H1 (cell line): ENCODE results near the gene FBXL17. TPM values are rescaled to one million over a fixed set of nuclear protein-coding genes. Genes with fewer than 3 reads are reported as not detected.

Experiments
- CTCF ChIA-PET: fragments of 300-600 bp; sonication (Branson Sonifier 250); formaldehyde crosslinking; loops from one replicate; lab custom pipeline; 2021; ENCODE audit not compliant: partially characterized antibody; lab: Charles Lee
- POLR2A ChIA-PET: fragments of 300-600 bp; sonication (Branson Sonifier 250); formaldehyde crosslinking; loops from one replicate; lab custom pipeline; 2021; ENCODE audit warnings: inconsistent platforms; ENCODE audit not compliant: partially characterized antibody; lab: Charles Lee
- DNase-seq, 2 experiments: peaks; one replicate each; pipeline versions ENCODE4 v3.0.0 to v3.0.0-alpha.2; 2010 to 2022; ENCODE audit warnings: low spot score in 2 of 2, low read depth in 1 of 2, mixed read lengths in 1 of 2
- FAIRE-seq: peaks from 2 replicates; lab custom pipeline; 2011; peaks lifted over from hg19 to GRCh38; lab: Jason Lieb, UNC
- H2AFZ ChIP-seq: 2 replicates; pipeline ENCODE4 v1.8.1; 2012; ENCODE audit warnings: low read length, inconsistent platforms
- H2AK5ac ChIP-seq: 2 replicates; pipeline ENCODE4 v1.6.1; 2013; ENCODE audit warnings: low read depth, low read length
- H2BK120ac ChIP-seq: replicated peaks from 2 replicates; pipeline ENCODE3; 2013; ENCODE audit warnings: low read depth, low read length, inconsistent platforms
- H2BK12ac ChIP-seq: 2 replicates; pipeline ENCODE4 v1.6.1; 2013; ENCODE audit warnings: low read depth, low read length
- H2BK15ac ChIP-seq: 2 replicates; pipeline ENCODE4 v1.6.1; 2013; ENCODE audit warnings: low read length
- H2BK20ac ChIP-seq: 2 replicates; pipeline ENCODE4 v1.6.1; 2013; ENCODE audit warnings: low read length
- H2BK5ac ChIP-seq: 2 replicates; pipeline ENCODE4 v1.6.1; 2013; ENCODE audit warnings: low read depth, low read length
- H3K14ac ChIP-seq: 2 replicates; pipeline ENCODE4 v1.6.1; 2013; ENCODE audit warnings: inconsistent platforms; ENCODE audit not compliant: insufficient read length
- H3K18ac ChIP-seq: 2 replicates; pipeline ENCODE4 v1.6.1; 2013; ENCODE audit warnings: low read length; ENCODE audit errors: extremely low read depth
- H3K23ac ChIP-seq: 2 replicates; pipeline ENCODE4 v1.6.1; 2013; ENCODE audit warnings: inconsistent platforms; ENCODE audit not compliant: insufficient read length
- H3K23me2 ChIP-seq: 2 replicates; pipeline ENCODE4 v1.6.1; 2013; ENCODE audit warnings: low read depth, low read length
- H3K27ac ChIP-seq: 2 replicates; pipeline ENCODE4 v1.6.1; 2011; ENCODE audit warnings: low read depth, low read length, inconsistent platforms
- H3K27me3 ChIP-seq, 4 experiments: replicated peaks in 1 of 4; 1 replicate in 1 of 4; 2 replicates in 3 of 4; pipeline versions ENCODE4 v1.6.1 to v1.8.1; 2011 to 2013; ENCODE audit warnings: low read length in 3 of 4, mild to moderate bottlenecking in 3 of 4, inconsistent platforms in 2 of 4, mixed read lengths in 2 of 4, moderate library complexity in 1 of 4; ENCODE audit not compliant: control insufficient read depth in 3 of 4, insufficient read depth in 3 of 4; ENCODE audit errors: extremely low read depth in 1 of 4
- H3K36me3 ChIP-seq, 4 experiments: 2 replicates each; pipeline versions ENCODE4 v1.6.1 to v1.8.1; 2011 to 2013; ENCODE audit warnings: mild to moderate bottlenecking in 4 of 4, low read length in 3 of 4, moderate library complexity in 2 of 4, control low read depth in 1 of 4, inconsistent platforms in 1 of 4; ENCODE audit not compliant: insufficient read depth in 4 of 4, control insufficient read depth in 2 of 4
- H3K4ac ChIP-seq: replicated peaks from 2 replicates; pipeline ENCODE3; 2013; ENCODE audit warnings: low read length, low read depth, mixed read lengths, inconsistent platforms; ENCODE audit not compliant: insufficient read length
- H3K4me1 ChIP-seq, 4 experiments: replicated peaks in 1 of 4; 1 replicate in 1 of 4; 2 replicates in 3 of 4; pipeline versions ENCODE4 v1.6.1 to v1.8.1; 2011 to 2013; ENCODE audit warnings: low read length in 3 of 4, inconsistent platforms in 2 of 4, mixed read lengths in 1 of 4; ENCODE audit not compliant: insufficient read depth in 4 of 4, control insufficient read depth in 3 of 4
- H3K4me2 ChIP-seq, 2 experiments: 2 replicates each; pipeline versions ENCODE4 v1.6.1 to v1.8.1; 2011 to 2013; ENCODE audit warnings: low read depth in 2 of 2, low read length in 2 of 2, control low read depth in 1 of 2, inconsistent platforms in 1 of 2, mild to moderate bottlenecking in 1 of 2; ENCODE audit not compliant: insufficient read depth in 1 of 2
- H3K4me3 ChIP-seq, 4 experiments: fragments of 200-600, 300-600 bp in 1 of 4; sonication (generic), shearing (Covaris generic), sonication (Bioruptor Twin) in 1 of 4; 2 replicates each; pipeline versions ENCODE4 v1.5.1 to v1.8.1; 2011 to 2016; ENCODE audit warnings: low read length in 4 of 4, low read depth in 3 of 4, control low read depth in 2 of 4, inconsistent platforms in 2 of 4, mild to moderate bottlenecking in 2 of 4, mixed read lengths in 1 of 4, moderate library complexity in 1 of 4; ENCODE audit not compliant: insufficient read depth in 2 of 4; ENCODE audit errors: extremely low read depth in 1 of 4
- H3K56ac ChIP-seq: replicated peaks from 2 replicates; pipeline ENCODE3; 2013; ENCODE audit warnings: low read depth, mild to moderate bottlenecking, mixed read lengths, low read length, inconsistent platforms; ENCODE audit not compliant: insufficient read length
- H3K79me1 ChIP-seq: 2 replicates; pipeline ENCODE4 v1.6.1; 2013; ENCODE audit warnings: low read depth, low read length, control low read depth
- H3K79me2 ChIP-seq, 2 experiments: 2 replicates each; pipeline versions ENCODE4 v1.6.1 to v1.8.1; 2012 to 2013; ENCODE audit warnings: low read length in 2 of 2, mild to moderate bottlenecking in 2 of 2, inconsistent platforms in 1 of 2; ENCODE audit not compliant: insufficient read depth in 2 of 2, control insufficient read depth in 1 of 2
- H3K9ac ChIP-seq, 4 experiments: replicated peaks in 1 of 4; 1 replicate in 1 of 4; 2 replicates in 3 of 4; pipeline versions ENCODE4 v1.6.1 to v1.8.1; 2011 to 2013; ENCODE audit warnings: low read depth in 3 of 4, low read length in 3 of 4, control low read depth in 2 of 4, mild to moderate bottlenecking in 2 of 4, moderate library complexity in 2 of 4, inconsistent platforms in 1 of 4; ENCODE audit errors: extremely low read depth in 1 of 4
- H3K9me3 ChIP-seq, 2 experiments: 2 replicates each; pipeline versions ENCODE4 v1.6.1 to v1.8.1; 2012 to 2013; ENCODE audit warnings: mild to moderate bottlenecking in 2 of 2, moderate library complexity in 2 of 2, control low read depth in 1 of 2, inconsistent platforms in 1 of 2, low read depth in 1 of 2, low read length in 1 of 2, mixed read lengths in 1 of 2; ENCODE audit not compliant: insufficient read depth in 2 of 2
- H4K20me1 ChIP-seq, 2 experiments: replicated peaks in 1 of 2; 2 replicates each; pipeline versions ENCODE3 to v1.8.1; 2011 to 2013; ENCODE audit warnings: inconsistent platforms in 2 of 2, low read length in 2 of 2, mild to moderate bottlenecking in 1 of 2; ENCODE audit not compliant: insufficient read depth in 2 of 2, control insufficient read depth in 1 of 2
- H4K5ac ChIP-seq: 2 replicates; pipeline ENCODE4 v1.6.1; 2013; ENCODE audit warnings: low read length, low read depth, mixed read lengths, inconsistent platforms; ENCODE audit not compliant: insufficient read length
- H4K8ac ChIP-seq: 2 replicates; pipeline ENCODE4 v1.8.0; 2013; ENCODE audit warnings: mild to moderate bottlenecking, moderate library complexity, low read length, inconsistent platforms; ENCODE audit not compliant: insufficient read depth; ENCODE audit errors: extremely low read depth
- H4K91ac ChIP-seq: replicated peaks from 2 replicates; pipeline ENCODE3; 2013; ENCODE audit warnings: low read length, mixed read lengths, inconsistent platforms; ENCODE audit not compliant: insufficient read length
- FOSL1 ChIP-seq: IDR thresholded peaks from 2 replicates; pipeline ENCODE4 v1.6.1; 2011; ENCODE audit warnings: mild to moderate bottlenecking, low read depth, low read length, moderate library complexity; ENCODE audit not compliant: insufficient read depth
- GTF2F1 ChIP-seq: IDR thresholded peaks from 2 replicates; pipeline ENCODE4 v1.6.1; 2012; ENCODE audit warnings: low read depth, low read length, improper control_type of control experiment, borderline replicate concordance
- HDAC2 ChIP-seq, 2 experiments: fragments of 300-600 bp in 1 of 2; sonication (generic) in 1 of 2; IDR thresholded peaks; 2 replicates each; pipeline ENCODE4 v1.6.1; 2011 to 2012; ENCODE audit warnings: low read depth in 2 of 2, low read length in 2 of 2, mild to moderate bottlenecking in 2 of 2, moderate library complexity in 2 of 2, borderline replicate concordance in 1 of 2, inconsistent platforms in 1 of 2
- JUN ChIP-seq: IDR thresholded peaks from 2 replicates; pipeline ENCODE4 v1.6.1; 2011; ENCODE audit warnings: low read depth, mild to moderate bottlenecking, improper control_type of control experiment, low read length
- JUND ChIP-seq: IDR thresholded peaks from 2 replicates; pipeline ENCODE4 v1.6.1; 2011; ENCODE audit warnings: mild to moderate bottlenecking, improper control_type of control experiment, low read length
- RBBP5 ChIP-seq: IDR thresholded peaks from 2 replicates; pipeline ENCODE4 v1.7.1; 2012; ENCODE audit warnings: low read depth, mild to moderate bottlenecking, inconsistent platforms, low read length, moderate library complexity, borderline replicate concordance
- RFX5 ChIP-seq: IDR thresholded peaks from 2 replicates; pipeline ENCODE4 v1.6.1; 2011; ENCODE audit warnings: low read depth, low read length, improper control_type of control experiment, borderline replicate concordance
- RXRA ChIP-seq: IDR thresholded peaks from 2 replicates; pipeline ENCODE4 v1.6.1; 2011; ENCODE audit warnings: low read depth, mild to moderate bottlenecking, low read length, moderate library complexity; ENCODE audit not compliant: insufficient read depth
- SIRT6 ChIP-seq: IDR thresholded peaks from one replicate; pipeline ENCODE4 v1.7.1; 2012; ENCODE audit warnings: low read length, inconsistent platforms
- SP2 ChIP-seq: IDR thresholded peaks from 2 replicates; pipeline ENCODE4 v1.6.1; 2012; ENCODE audit warnings: mild to moderate bottlenecking, low read length, inconsistent platforms
- SUZ12 ChIP-seq: fragments of 200-600 bp; sonication (generic); IDR thresholded peaks from 2 replicates; pipeline ENCODE4 v1.6.1; 2012; ENCODE audit warnings: mild to moderate bottlenecking, inconsistent platforms, low read length, moderate library complexity, mixed read lengths
- TBP ChIP-seq: IDR thresholded peaks from 2 replicates; pipeline ENCODE4 v1.6.1; 2011; ENCODE audit warnings: low read depth, low read length, improper control_type of control experiment
- ZNF274 ChIP-seq: IDR thresholded peaks from 2 replicates; pipeline ENCODE4 v1.7.0; 2012; ENCODE audit warnings: low read length, borderline replicate concordance; ENCODE audit errors: extremely low read depth
- WGBS, 2 experiments: shearing (Covaris generic) in 1 of 2; methylation state at CpG; one replicate each; pipeline versions ENCODE4 v1.1.6 to v1.1.7; 2013 to 2015; ENCODE audit warnings: low lambda C conversion rate in 2 of 2, mixed read lengths in 2 of 2, inconsistent platforms in 1 of 2, low coverage in 1 of 2, missing lambda C conversion rate in 1 of 2; ENCODE audit not compliant: insufficient replicate concordance in 2 of 2, insufficient coverage in 1 of 2, insufficient read length in 1 of 2; ENCODE audit errors: extremely low coverage in 1 of 2, missing lambda C conversion rate in 1 of 2; 5-methylcytosine and 5-hydroxymethylcytosine counted together
- polyA plus RNA-seq, 7 experiments: library from polyadenylated mRNA; depleted of rRNA in 3 of 7; stranded (reverse) in 5 of 7; unstranded in 2 of 7; fragments of >200 nt in 5 of 7; fragments of 200-250 nt in 2 of 7; gene quantifications; 1 replicate in 5 of 7; 2 replicates in 1 of 7; 4 replicates in 1 of 7; pipeline versions ENCODE4 v1.2.1 to v1.2.3, GENCODE V29; 2011 to 2013; ENCODE audit warnings: missing spikeins in 2 of 7, mixed read lengths in 2 of 7
- total RNA-seq: library from RNA; stranded (reverse); fragmentation: NEBNext Ultra II Directional; extraction: Animal tissue kit (Norgen Biotek cat#: 25700); gene quantifications from 2 replicates; pipeline ENCODE4 v1.2.1, GENCODE V29; 2021

Gene FBXL17
- total and polyA plus RNA-seq, 2 of the 8 experiments (the other 6 are each of a cell fraction or from before 2014, with no cell fraction given) = 0.35 to 4.3 TPM

GRCh38 chr5:107876906-107877305 is 505.0 kb downstream of the FBXL17 start:
- no peak overlapping the region for H3K18ac ChIP-seq
- H3K14ac ChIP-seq = no peak overlapping the region
- no peak for DNase-seq
- no peak overlapping the region for H3K27ac ChIP-seq
- no peaks in the 10 kb centered on the region for H3K4me1 ChIP-seq
- H3K27me3 ChIP-seq = no peaks in the 10 kb centered on the region
- H4K91ac ChIP-seq = no peak overlapping the region
- no peaks in the 10 kb centered on the region for H3K79me1 ChIP-seq
- no peak overlapping the region for H2AFZ ChIP-seq
- H3K9me3 ChIP-seq = no peaks in the 10 kb centered on the region
- no peak overlapping the region for H2AK5ac ChIP-seq
- WGBS, 2 experiments = 92% methylated on average over 6 of the region's 6 CpGs; no CpG with 5 or more reads in 1 of the 2 experiments
- H3K56ac ChIP-seq = no peak overlapping the region
- H3K4me2 ChIP-seq = no peak overlapping the region
- H4K5ac ChIP-seq = no peak overlapping the region
- ChIA-PET CTCF (interaction anchor here (0.6 kb wide), 1 partner anchor 400 kb away, joined by 3 read pairs; no protein-coding TSS in a partner anchor), POLR2A (no interaction called here)
- no peak overlapping the region for H2BK12ac ChIP-seq
- no peaks in the 10 kb centered on the region for H3K36me3 ChIP-seq
- TF ChIP-seq RFX5 = no peak
- TF ChIP-seq SP2 = no peak
- no peak for TF ChIP-seq JUN
- no peak for TF ChIP-seq HDAC2 (IDR thresholded peaks at IDR 0.05; ENCODE audit: borderline replicate concordance in 1 of 2, low read depth in 2 of 2, low read length in 2 of 2)
- TF ChIP-seq FOSL1 = no peak
- no peak for TF ChIP-seq SIRT6
- TF ChIP-seq GTF2F1 = no peak
- no peak for TF ChIP-seq JUND
- TF ChIP-seq RBBP5 = no peak
- no peak for TF ChIP-seq RXRA
- no peak for TF ChIP-seq ZNF274
- no peak for TF ChIP-seq SUZ12
- TF ChIP-seq TBP = no peak
- no peak overlapping the region for H4K8ac ChIP-seq
- no peak overlapping the region for H2BK5ac ChIP-seq
- H3K4ac ChIP-seq = no peak overlapping the region
- H3K23me2 ChIP-seq = no peaks in the 10 kb centered on the region
- no peaks in the 10 kb centered on the region for H3K79me2 ChIP-seq
- H2BK20ac ChIP-seq = no peak overlapping the region
- no peak overlapping the region for H3K23ac ChIP-seq
- no peak overlapping the region for H2BK120ac ChIP-seq
- H3K4me3 ChIP-seq = no peak overlapping the region
- no peaks in the 10 kb centered on the region for H4K20me1 ChIP-seq
- H3K9ac ChIP-seq = no peak overlapping the region
- FAIRE-seq = no peak
- H2BK15ac ChIP-seq = no peak overlapping the region
